Activated T-helper 2 cell treated with anti-CD3 and anti-CD28 coated beads, Interferon-gamma antibody, Interleukin-2, Interleukin-4, amounts not matched to agents 10 μg/mL and 5 μg/mL and 100 μg/mL, durations not matched to agents 14 hours and 24 hours and 36 hours (primary cell): ENCODE data around the gene C11orf65. TPM values are rescaled to one million over a fixed set of nuclear protein-coding genes. Genes with fewer than 3 reads are reported as not detected.
A peak's percentile ranks its signal among the peaks of the same experiment; 100 is the strongest.

Experiments
- DNase-seq: peaks from one replicate; pipeline ENCODE4 v3.0.0; 2021; ENCODE audit warnings: low spot score
- H3K27ac Mint-ChIP-seq: one replicate; pipeline ENCODE4 v1.8.0; 2021; ENCODE audit warnings: mixed read lengths
- H3K27me3 Mint-ChIP-seq: one replicate; pipeline ENCODE4 v1.8.0; 2021; ENCODE audit warnings: low read depth, mixed read lengths
- H3K36me3 Mint-ChIP-seq: one replicate; pipeline ENCODE4 v1.8.0; 2021; ENCODE audit warnings: low read depth, mixed read lengths
- H3K4me1 Mint-ChIP-seq: one replicate; pipeline ENCODE4 v1.8.0; 2021; ENCODE audit warnings: low read depth, mixed read lengths
- H3K4me3 Mint-ChIP-seq: one replicate; pipeline ENCODE4 v1.8.0; 2021; ENCODE audit warnings: low read depth, mild to moderate bottlenecking, moderate library complexity, mixed read lengths
- H3K9me3 Mint-ChIP-seq: one replicate; pipeline ENCODE4 v1.8.0; 2021; ENCODE audit warnings: mixed read lengths
- intact Hi-C: fragments of 100-400 bp; cut with micrococcal nuclease; formaldehyde crosslinking; loops from one replicate; pipeline ENCODE4 v1.15.1; 2023
- total RNA-seq: library from RNA; stranded (reverse); gene quantifications from 2 replicates; pipeline ENCODE4 v1.2.3, GENCODE V29; 2022

Gene C11orf65, protein sequence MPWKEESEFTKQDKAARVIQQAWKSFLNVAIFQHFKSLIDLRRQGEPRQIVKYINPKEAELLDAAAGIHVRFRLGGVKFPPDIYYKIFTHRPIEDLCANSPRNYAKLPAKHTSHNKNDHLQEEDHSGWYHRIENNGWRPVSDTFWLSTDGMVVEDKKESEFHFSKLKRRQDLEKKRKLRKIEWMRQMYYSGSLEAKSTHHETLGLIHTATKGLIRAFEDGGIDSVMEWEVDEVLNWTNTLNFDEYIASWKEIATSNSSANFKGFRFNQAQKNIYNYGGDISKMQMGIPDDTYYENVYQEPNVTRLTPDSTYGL
- total RNA-seq: 0.43 and 0.97 TPM in 2 replicates

DNA sequence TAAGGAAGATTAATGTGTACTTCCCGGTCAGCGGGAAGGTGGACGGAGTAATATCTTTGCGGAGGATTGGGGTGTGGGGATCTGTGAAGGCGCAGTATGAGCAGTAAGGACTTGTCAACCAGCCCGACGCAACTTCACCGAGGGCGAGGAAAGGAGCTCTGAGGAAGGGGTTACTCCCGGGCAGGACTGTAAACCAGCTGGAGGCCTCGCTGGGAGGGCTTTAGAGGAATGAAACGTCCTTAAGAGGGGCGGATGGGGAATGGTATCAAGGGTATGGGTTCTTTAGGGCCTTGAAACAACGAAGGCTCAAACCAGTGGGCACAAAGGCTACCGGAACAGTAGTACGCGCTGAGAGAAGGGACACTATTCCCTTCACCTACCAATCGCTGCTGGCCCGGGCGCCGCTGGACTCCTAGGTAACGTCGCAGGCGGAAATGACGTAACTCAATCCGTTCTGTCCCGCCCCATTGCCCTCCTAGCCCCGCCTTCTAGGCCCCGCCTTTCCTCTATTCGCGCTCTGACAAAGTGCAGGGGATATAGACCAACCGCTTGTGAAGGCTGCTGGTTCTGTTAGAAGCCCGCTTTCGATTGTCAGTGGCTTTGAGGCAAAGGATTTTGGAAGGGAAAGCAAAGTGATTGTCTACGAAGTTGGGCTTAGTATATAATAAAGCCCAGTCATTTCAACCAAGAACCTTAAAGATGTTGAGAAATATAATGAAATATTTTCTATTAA is at the start of gene C11orf65:
Gene C11orf65, minus strand, starts transcription at position 439 of the 733 bp plus-strand sequence. CDS start 5,970 bp downstream, outside the sequence.
- Mint-ChIP-seq H3K4me1 (peaks cover 16% of the 10 kb centered on the region), H3K9me3 (no peaks in the 10 kb centered on the region), H3K27ac (peak within 1 kb of the TSS; percentile 100), H3K4me3 (peak within 1 kb of the TSS; percentile 96), H3K36me3 (no peaks in the 10 kb centered on the region), H3K27me3 (no peaks in the 10 kb centered on the region)
- peak; percentile 94 for DNase-seq
- intact Hi-C loops: loop anchor here (1.0 to 10.0 kb wide), 10 partner anchors 10 to 902 kb away; partner anchors contain the start of genes ACAT1, ALKBH8, CUL5 and EXPH5

DNA sequence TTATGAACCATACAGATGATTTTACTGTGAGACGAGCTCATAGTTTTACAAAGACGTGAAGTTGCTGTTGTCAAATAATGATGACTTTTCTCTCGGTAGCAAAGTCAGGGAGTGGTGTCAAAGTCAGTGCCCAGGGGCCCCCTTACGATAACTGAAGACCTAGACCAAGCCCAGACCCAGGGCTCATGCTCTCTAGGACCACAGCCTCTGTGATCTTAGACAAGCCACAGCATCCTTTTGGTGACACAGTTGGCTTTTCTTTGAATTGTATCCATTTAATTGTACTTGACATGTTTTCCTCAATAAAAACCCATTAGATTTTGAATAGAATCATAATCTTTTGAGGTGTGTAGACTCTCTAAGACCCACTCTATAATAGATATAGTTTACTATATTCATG is 48.8 kb upstream of the C11orf65 start:
- no peak for DNase-seq
- peaks cover 8% of the 10 kb centered on the region for H3K27me3 Mint-ChIP-seq
- peaks cover 3% of the 10 kb centered on the region for H3K4me1 Mint-ChIP-seq
- no peaks in the 10 kb centered on the region for H3K36me3 Mint-ChIP-seq
- intact Hi-C loops: no loop called here
- H3K9me3 Mint-ChIP-seq: no peaks in the 10 kb centered on the region
- H3K27ac Mint-ChIP-seq: no peak overlapping the region
- no peak overlapping the region for H3K4me3 Mint-ChIP-seq

DNA sequence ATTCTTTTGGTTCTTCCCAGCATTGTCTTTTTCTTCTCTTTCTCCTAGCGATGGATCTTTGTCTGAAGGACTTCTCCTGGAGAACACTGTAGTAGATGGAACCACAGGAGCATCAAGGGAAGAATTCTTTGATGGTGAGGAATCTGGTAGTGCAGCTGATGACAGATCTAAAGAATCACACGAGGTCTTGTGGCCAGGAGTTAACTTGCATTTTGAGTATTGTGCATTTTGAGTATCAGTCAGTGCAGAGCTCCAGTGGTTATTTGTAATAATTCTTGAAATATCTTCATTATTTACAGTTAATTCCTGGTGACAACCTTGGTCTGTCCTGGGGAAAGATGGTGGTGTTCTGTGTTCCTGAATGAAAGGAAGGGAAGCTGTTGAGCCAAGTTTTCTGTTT is 45.4 kb upstream of the C11orf65 start:
- H3K27ac Mint-ChIP-seq: no peak overlapping the region
- H3K27me3 Mint-ChIP-seq: peaks cover 10% of the 10 kb centered on the region
- no peaks in the 10 kb centered on the region for H3K36me3 Mint-ChIP-seq
- intact Hi-C loops: no loop called here
- peaks cover 3% of the 10 kb centered on the region for H3K4me1 Mint-ChIP-seq
- no peaks in the 10 kb centered on the region for H3K9me3 Mint-ChIP-seq
- no peak overlapping the region for H3K4me3 Mint-ChIP-seq
- DNase-seq: no peak

DNA sequence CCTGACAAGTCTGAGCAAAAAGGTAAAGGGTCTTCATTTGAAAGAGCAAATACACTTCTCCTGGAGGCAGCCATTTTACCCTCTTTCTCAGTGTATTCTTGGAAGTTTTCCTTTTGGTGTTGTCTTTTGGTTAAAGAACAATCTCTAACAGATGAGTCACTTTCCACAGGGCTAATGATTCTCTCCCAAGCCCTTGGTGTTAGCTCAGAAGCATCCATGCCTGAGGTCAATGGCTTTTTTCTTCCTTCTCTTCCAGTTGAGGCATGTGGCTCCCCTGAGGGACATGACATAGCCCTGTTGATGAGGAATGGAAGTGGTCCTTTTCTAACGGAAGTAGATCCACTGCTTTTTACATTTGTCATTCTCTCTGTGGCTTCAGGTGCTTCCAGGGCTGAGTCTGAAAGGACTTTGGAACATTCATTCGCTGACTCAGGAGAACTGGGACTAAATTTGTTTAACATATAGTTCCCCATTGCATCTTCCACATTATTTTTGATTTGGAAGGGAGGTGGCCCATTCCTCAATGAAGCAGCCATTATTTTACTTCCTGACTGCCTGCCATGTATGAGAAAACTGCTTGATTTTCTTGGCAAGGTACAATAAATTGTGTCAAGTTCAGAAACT is 44.6 kb upstream of the C11orf65 start:
- H3K36me3 Mint-ChIP-seq: no peaks in the 10 kb centered on the region
- no peak overlapping the region for H3K27ac Mint-ChIP-seq
- no peak for DNase-seq
- H3K27me3 Mint-ChIP-seq: peaks cover 11% of the 10 kb centered on the region
- no peak overlapping the region for H3K4me3 Mint-ChIP-seq
- H3K4me1 Mint-ChIP-seq: peaks cover 3% of the 10 kb centered on the region
- no peaks in the 10 kb centered on the region for H3K9me3 Mint-ChIP-seq
- intact Hi-C loops: no loop called here

DNA sequence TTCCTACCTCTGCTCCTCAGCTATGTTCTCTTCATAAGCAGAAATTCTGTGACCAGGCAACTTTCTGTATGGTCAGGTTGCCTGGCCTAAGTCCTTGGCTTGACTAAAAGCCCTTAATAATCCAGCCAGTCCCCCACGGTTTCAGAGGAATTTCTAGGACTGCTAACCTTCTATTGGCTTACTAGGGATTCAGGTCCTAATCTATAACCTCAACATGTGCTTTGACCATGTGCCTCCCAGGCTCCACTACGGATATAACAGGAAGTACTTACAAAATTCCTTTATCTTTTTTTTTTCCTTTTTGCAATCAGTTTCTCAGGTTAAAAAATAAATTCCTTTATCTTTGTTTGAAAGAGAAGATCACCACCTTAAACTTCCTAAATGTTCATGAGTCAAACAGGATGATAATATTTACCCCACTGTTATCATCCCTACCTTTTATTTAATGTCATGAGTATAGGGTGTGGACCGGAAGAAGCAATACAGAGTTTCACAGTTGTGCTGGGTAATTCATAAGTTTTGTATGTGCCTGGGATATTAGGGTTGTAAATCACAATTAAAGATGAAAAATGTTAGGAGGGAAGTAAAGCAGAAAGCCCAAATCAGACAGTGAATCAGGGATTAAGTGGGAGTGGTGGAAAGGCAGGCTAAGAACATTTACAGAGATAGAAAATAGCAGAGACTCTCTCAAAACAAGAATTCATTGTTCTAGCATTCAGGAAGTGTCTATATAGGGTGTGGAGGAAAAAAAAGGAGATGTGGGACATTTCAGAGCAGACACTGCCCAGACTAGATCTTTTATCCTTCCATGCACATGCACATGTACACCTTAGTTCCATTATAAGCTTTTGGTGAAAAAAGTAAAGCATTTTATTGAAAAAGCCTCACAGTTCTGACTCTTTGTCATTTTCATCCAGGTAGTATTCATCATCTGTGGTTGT is 41.6 kb upstream of the C11orf65 start:
- H3K27ac Mint-ChIP-seq: no peak overlapping the region
- H3K27me3 Mint-ChIP-seq: peaks cover 11% of the 10 kb centered on the region
- intact Hi-C loops: no loop called here
- DNase-seq: no peak
- H3K36me3 Mint-ChIP-seq: no peaks in the 10 kb centered on the region
- peaks cover 3% of the 10 kb centered on the region for H3K4me1 Mint-ChIP-seq
- no peak overlapping the region for H3K4me3 Mint-ChIP-seq
- no peaks in the 10 kb centered on the region for H3K9me3 Mint-ChIP-seq

DNA sequence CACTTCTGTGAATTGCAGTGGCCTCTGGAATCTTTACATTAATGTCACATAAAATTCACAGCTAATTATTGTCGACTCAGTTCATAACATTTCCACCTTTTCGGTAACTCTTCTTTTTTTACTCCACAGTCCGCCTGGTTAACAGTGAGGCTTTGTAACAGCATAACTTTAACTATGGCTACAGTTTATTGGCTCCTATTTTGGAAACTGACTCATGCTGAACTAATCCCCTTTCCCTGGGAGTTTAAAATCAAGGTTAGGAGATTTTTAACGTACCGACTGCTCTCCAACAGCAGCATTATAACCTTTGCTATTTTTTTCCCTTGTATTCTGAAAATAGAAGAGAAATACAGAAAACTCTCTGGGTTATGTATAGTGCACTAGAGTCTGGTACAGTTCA is 34.1 kb upstream of the C11orf65 start:
- no peak for DNase-seq
- Mint-ChIP-seq H3K4me3 (no peak overlapping the region), H3K4me1 (peaks cover 12% of the 10 kb centered on the region), H3K9me3 (no peaks in the 10 kb centered on the region), H3K27ac (no peak overlapping the region), H3K27me3 (peaks cover 10% of the 10 kb centered on the region), H3K36me3 (peaks cover 1% of the 10 kb centered on the region)
- intact Hi-C loops: no loop called here

DNA sequence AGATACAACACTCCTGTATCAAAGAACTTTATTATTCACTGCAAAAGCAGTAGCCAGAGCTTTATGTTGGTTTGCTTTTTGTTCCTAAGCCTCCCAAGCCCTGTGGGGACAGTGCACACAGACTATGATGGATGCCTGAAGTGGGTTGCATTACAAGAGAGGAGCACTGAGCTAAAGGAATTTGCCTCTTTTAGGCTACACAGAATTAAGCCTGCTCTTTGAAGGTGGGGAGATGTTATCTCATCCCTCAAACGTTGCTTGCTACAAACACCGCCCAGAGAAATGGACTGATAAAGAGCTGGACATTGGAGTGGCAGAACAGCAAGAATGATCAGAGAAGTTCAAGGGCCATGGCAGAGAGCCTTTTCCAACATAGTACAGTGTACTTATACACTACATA is 33.4 kb upstream of the C11orf65 start:
- intact Hi-C loops: no loop called here
- Mint-ChIP-seq H3K9me3 (no peaks in the 10 kb centered on the region), H3K4me1 (peaks cover 17% of the 10 kb centered on the region), H3K36me3 (peaks cover 6% of the 10 kb centered on the region), H3K4me3 (no peak overlapping the region), H3K27me3 (peaks cover 10% of the 10 kb centered on the region), H3K27ac (no peak overlapping the region)
- DNase-seq: no peak

DNA sequence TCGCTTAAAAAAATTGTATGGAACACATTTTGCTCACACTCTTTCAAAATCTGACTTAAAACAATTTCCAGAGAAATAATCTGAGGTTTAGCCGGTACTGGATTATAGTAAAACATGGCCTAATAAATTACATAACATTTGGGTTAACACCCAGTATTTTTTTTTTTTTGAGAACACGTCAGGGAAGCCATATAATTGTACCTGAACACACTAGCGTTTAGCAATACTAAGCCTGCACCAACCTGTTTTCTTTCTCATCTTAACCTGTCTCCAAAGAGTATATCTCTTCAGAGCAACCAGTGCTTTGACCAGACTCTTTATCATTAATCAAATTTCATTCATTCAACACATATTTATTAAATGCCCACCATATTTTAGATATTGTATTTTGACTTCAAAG is 32.8 kb upstream of the C11orf65 start:
- intact Hi-C loops: no loop called here
- Mint-ChIP-seq H3K27ac (no peak overlapping the region), H3K4me3 (no peak overlapping the region), H3K36me3 (peaks cover 6% of the 10 kb centered on the region), H3K27me3 (peaks cover 10% of the 10 kb centered on the region), H3K4me1 (peaks cover 19% of the 10 kb centered on the region), H3K9me3 (no peaks in the 10 kb centered on the region)
- DNase-seq: no peak

DNA sequence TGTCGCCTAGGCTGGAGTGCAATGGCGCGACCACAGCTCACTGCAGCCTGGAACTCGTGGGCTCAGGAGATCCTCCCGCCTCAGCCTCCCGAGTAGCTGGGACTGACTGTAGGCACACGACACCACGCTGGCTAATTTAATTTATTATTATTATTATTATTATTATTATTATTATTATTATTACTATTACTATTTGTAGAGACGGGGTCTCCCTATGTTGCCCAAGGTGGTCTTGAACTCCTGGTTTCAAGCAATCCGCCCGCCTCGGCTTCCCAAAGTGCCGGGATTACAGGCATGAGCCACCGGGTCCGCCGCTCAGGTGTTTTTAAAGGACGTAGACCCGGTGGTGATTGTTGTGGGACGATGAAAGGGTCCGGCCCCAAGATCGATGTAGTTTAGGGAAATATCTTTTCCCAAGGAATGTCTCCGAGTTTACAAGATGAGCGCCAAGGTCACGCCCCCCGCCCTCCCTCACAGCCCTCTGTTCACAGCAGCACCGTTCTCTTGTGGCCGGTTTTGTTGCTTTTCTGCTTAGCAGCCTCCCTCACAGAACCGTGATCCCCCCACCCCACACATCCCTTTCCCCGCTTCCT is 31.6 kb upstream of the C11orf65 start:
- Mint-ChIP-seq H3K4me3 (peak overlapping the region; percentile 87), H3K36me3 (peaks cover 9% of the 10 kb centered on the region), H3K9me3 (no peaks in the 10 kb centered on the region), H3K27ac (peak overlapping the region; percentile 88), H3K27me3 (peaks cover 10% of the 10 kb centered on the region), H3K4me1 (peaks cover 23% of the 10 kb centered on the region)
- intact Hi-C loops: loop anchor here (5.0 kb wide), 3 partner anchors 163 to 377 kb away; partner anchors contain the start of gene ACAT1
- no peak for DNase-seq

DNA sequence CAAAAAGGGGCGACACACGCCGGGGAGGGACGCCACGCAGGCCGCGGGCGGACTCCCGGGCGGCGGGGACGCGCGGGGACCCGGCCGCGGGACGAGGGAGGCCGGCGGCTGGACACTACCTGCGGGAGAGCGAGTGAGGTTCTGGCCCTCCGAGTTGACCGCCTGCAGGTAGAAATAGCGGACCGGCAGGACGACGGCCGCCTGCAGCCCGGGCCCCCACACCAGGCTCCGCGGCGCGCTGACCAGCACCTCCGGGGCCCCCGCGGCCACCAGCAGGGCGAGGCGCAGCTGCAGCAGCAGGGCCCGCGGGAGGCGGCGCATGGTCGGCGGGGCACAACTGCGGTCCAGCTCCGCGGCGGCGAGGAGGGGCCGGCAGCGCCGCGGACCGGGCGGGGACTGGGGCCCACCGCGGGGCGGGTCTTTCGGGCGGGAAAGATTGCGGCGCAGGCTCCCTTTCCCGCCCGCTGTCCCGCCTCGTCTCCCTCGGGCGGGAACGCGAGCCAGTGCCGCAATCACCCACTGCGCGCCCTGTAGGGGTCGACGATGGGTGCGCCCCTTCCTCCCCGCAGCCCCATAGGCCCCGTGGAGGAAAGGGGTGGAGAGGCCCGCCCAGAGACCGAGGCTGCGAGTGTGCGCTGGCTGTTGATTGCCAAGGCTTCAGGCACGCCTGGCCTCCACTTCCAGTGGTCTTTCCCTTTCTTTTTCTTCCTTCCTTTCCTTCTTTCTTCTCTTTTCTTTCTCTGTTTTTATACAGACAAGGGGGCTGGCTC is 30.9 kb upstream of the C11orf65 start, which contains the start of gene POGLUT3:
Gene POGLUT3, minus strand, starts transcription at position 339 of the 770 bp plus-strand sequence. Its CDS starts 18 bp downstream, at position 321.
- peak within 1 kb of the TSS; percentile 98 for H3K27ac Mint-ChIP-seq
- peak within 1 kb of the TSS; percentile 93 for H3K4me3 Mint-ChIP-seq
- intact Hi-C loops: loop anchor here (5.0 kb wide), 3 partner anchors 164 to 376 kb away; partner anchors contain the start of gene ACAT1
- peaks cover 9% of the 10 kb centered on the region for H3K36me3 Mint-ChIP-seq
- peaks cover 6% of the 10 kb centered on the region for H3K27me3 Mint-ChIP-seq
- H3K4me1 Mint-ChIP-seq: peaks cover 23% of the 10 kb centered on the region
- peak; percentile 39 for DNase-seq
- H3K9me3 Mint-ChIP-seq: no peaks in the 10 kb centered on the region
